Kidney epithelial cell (primary cell): ENCODE measurements around the gene CENPV. TPM values are rescaled to one million over a fixed set of nuclear protein-coding genes. Genes with fewer than 3 reads are reported as not detected.
"Not testable (repeated sequence)": the region's sequence is repeated elsewhere in the genome, so short reads cannot be mapped to it uniquely, and the experiment has no call there.

Experiments
- DNase-seq: peaks from one replicate; pipeline ENCODE4 v3.0.0-alpha.2; 2010; ENCODE audit warnings: low read depth
- H3K27me3 ChIP-seq: 2 replicates; pipeline ENCODE4 v1.6.0; 2011; ENCODE audit warnings: low read length; ENCODE audit not compliant: control insufficient read depth, insufficient read depth
- H3K36me3 ChIP-seq: 2 replicates; pipeline ENCODE4 v1.5.1; 2011; ENCODE audit warnings: low read length; ENCODE audit not compliant: control insufficient read depth, insufficient read depth
- H3K4me3 ChIP-seq: 2 replicates; pipeline ENCODE4 v1.5.1; 2011; ENCODE audit warnings: low read depth, mild to moderate bottlenecking, control low read depth, low read length
- total RNA-seq: library from RNA; depleted of rRNA; stranded (reverse); fragments of >200 nt; gene quantifications from 2 replicates; pipeline ENCODE4 v1.2.3, GENCODE V29; 2015
- TF ChIP-seq, protein P1 (sequence below): IDR thresholded peaks from 2 replicates; pipeline ENCODE4 v1.5.1; 2011; ENCODE audit warnings: mild to moderate bottlenecking, moderate library complexity, low read length, control low read depth, inconsistent platforms; ENCODE audit not compliant: insufficient read depth, poor library complexity, severe bottlenecking

Gene CENPV
- total RNA-seq, 1 donor from 2014 or later = 42.6 TPM

DNA sequence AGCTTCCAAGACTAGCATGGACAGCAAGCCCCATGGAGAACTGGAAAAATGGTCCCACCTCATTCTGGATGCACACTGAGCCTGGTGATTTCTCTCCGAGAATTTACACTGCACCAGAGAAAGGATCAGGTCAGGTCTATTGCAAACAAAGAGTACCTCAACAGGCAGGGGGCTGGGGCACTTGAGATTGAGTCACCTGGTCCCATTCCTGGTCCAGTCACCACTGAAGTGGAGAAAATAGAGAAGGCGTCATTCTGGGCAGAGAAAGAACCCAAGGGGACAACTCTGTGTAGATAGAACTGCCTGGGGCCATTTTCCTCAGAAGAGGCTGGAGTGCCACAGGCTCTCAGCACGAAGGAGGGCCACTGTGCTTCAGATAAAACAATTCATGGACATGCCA, 38.4 kb downstream of the CENPV start:
- TF ChIP-seq, protein P1, sequence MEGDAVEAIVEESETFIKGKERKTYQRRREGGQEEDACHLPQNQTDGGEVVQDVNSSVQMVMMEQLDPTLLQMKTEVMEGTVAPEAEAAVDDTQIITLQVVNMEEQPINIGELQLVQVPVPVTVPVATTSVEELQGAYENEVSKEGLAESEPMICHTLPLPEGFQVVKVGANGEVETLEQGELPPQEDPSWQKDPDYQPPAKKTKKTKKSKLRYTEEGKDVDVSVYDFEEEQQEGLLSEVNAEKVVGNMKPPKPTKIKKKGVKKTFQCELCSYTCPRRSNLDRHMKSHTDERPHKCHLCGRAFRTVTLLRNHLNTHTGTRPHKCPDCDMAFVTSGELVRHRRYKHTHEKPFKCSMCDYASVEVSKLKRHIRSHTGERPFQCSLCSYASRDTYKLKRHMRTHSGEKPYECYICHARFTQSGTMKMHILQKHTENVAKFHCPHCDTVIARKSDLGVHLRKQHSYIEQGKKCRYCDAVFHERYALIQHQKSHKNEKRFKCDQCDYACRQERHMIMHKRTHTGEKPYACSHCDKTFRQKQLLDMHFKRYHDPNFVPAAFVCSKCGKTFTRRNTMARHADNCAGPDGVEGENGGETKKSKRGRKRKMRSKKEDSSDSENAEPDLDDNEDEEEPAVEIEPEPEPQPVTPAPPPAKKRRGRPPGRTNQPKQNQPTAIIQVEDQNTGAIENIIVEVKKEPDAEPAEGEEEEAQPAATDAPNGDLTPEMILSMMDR = no peak
- no peaks in the 10 kb centered on the region for H3K36me3 ChIP-seq
- H3K4me3 ChIP-seq = no peak overlapping the region
- no peaks in the 10 kb centered on the region for H3K27me3 ChIP-seq
- DNase-seq = no peak

DNA sequence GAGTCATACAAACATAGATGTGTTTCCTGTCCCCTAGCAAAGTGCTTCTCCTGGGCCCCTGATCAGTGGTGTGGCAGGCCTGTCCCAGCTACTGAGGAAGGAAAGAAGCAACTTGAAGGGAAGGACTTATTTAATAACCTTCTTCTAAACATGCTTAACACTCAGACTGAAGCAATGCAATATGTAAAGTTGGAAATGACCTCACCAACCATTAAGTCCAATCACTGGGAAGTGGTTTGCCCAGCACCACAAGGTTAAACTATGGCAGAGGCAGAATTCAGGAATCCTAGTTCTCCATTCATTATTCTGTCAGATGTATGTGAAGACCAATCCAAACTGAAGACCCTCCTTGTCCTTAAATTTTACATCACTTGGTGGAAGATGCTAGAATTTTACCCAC, 39.1 kb downstream of the CENPV start:
- Histone ChIP-seq H3K27me3 (no peaks in the 10 kb centered on the region), H3K4me3 (no peak overlapping the region), H3K36me3 (no peaks in the 10 kb centered on the region)
- no peak for DNase-seq
- TF ChIP-seq, protein P1 = no peak

DNA sequence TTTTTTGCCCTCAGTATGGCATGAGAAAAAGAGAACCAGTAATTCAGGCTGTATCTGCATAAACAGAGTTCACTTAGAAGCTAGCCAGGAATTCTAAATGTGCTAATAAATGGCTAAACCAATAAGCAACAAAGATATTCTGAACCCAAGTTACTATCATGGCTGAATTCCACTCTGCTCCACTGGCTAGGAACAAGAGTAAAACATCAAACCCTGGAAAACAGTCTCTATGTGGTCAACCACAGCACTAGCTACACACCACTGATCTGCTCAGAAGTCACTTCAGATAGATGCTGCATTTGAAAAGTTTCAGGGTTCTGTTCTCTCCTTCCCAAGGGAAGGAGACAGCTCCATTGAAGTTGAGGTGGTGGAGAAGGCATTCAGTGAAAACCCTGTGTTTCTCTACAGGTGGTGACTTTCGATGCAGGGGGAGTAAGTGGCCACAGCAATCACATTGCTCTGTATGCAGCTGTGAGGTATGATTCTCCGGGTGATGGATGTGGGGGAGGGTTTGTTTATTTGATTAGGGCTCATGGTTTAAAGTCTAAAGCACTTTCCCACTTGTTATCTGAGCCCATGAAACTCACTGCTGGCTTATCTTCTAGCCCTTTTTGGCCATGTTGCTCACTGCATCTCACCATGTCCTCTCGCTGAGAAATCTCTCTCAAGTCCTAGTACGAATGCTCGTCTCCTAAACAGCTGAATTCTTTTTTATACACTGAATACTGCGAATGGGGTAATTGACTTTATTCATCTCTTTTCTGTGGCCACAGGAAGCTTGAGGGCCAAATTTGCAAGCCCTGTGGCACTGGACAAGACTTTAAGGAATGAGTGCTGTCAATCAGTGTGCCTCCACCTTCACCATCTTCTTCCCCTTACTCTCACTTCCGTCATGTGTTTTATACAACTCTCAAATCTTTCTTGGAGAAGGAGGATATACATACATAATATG, 39.9 kb downstream of the CENPV start:
- H3K4me3 ChIP-seq = no peak overlapping the region
- TF ChIP-seq, protein P1 = no peak
- H3K27me3 ChIP-seq = no peaks in the 10 kb centered on the region
- no peaks in the 10 kb centered on the region for H3K36me3 ChIP-seq
- peak; percentile 80 for DNase-seq

DNA sequence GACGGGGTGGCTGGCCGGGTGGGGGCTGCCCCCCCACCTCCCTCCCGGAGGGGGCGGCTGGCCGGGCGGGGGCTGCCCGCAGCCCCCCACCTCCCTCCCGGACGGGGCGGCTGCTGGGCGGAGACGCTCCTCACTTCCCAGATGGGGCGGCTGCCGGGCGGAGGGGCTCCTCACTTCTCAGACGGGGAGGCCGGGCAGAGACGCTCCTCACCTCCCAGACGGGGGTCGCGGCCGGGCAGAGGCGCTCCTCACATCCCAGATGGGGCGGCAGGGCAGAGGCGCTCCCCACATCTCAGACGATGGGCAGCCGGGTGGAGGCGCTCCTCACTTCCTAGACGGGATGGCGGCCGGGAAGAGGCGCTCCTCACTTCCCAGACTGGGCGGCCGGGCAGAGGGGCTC, 41.2 kb downstream of the CENPV start:
- H3K4me3 ChIP-seq, H3K36me3 ChIP-seq, H3K27me3 ChIP-seq, DNase-seq: not testable (repeated sequence)

DNA sequence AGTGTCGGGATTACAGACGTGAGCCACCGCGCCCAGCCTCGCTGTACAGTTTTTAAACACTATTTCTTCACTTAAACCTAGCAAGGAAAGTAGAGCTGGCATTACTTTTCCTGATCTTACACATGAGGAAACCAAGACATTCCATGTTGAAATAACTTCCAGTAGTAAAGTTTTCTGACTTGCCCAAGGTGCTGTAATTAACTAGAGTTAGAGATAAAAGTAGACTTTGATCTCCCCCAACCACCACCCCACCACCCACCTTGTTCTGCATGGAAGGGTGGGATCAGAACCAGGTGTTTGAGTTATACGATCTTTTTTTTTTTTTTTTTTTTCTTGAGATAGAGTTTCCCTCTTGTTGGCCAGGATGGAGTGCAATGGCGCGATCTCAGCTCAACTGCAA, 47.1 kb downstream of the CENPV start:
- Histone ChIP-seq H3K36me3 (no peaks in the 10 kb centered on the region), H3K4me3 (no peak overlapping the region), H3K27me3 (no peaks in the 10 kb centered on the region)
- DNase-seq = no peak
- TF ChIP-seq, protein P1 = no peak

DNA sequence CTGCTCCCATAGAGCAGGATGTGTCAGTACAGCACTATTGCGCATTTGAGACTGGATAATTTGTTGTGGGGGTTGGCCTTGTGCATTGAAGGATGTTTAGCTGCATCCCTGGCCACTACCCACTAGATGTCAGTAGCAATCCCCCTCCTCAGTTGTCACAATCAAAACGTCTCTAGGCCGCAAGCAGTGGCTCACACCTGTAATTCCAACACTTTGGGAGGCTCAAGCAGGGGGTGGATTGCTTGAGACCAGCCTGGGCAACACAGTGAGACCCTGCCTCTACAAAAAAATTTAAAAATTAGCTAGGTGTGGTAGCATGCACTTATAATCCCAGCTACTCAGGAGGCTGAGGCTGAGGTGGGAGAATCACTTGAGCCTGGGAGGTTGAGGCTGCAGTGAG, 48.4 kb downstream of the CENPV start:
- Histone ChIP-seq H3K27me3 (no peaks in the 10 kb centered on the region), H3K36me3 (no peaks in the 10 kb centered on the region), H3K4me3 (no peak overlapping the region)
- TF ChIP-seq, protein P1 = peak; percentile 61
- no peak for DNase-seq
